ENCODE results near the gene CACNA1C. TPM values are rescaled to one million over a fixed set of nuclear protein-coding genes. Genes with fewer than 3 reads are reported as not detected.
"Not testable (repeated sequence)": the region's sequence is repeated elsewhere in the genome, so short reads cannot be mapped to it uniquely, and the experiment has no call there.

The CACNA1C gene
- total RNA-seq, 1 experiment from 2014 or later, result 1.1 TPM

DNA sequence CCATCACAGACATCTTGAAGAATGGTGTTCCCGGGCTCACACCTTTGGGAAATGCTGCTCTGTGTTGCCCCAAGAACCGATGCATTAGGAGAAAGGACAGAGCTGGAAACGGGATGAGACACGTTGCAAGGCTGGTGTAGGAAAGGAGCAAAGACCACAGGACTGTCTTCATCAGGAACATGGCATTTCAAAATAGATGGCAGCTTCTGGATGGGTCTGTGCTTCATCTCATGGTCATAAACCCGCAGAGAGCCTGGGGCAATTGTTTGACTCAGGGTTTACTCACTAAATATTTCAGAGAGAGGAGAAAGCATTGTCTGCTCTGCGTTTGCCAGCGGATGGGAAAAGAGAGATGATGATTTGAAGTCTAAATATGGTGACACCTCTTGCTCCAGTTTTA is 76.3 kb downstream of the CACNA1C start:
- Histone ChIP-seq H3K23ac (ENCODE audit: insufficient read length, low read depth, low read length) (no peak overlapping the region), H3K79me1 (ENCODE audit: insufficient read depth, low read depth, low read length, poor library complexity, severe bottlenecking) (no peaks in the 10 kb centered on the region), H2BK120ac (ENCODE audit: low read depth, low read length, poor library complexity, severe bottlenecking) (no peak overlapping the region), H4K8ac (replicated peaks; ENCODE audit: insufficient read length, low read depth, low read length) (no peak overlapping the region), H3K9me3 (ENCODE audit: control insufficient read depth, low read depth, low read length) (no peaks in the 10 kb centered on the region), H3K79me2 (ENCODE audit: insufficient read depth, low read length) (no peaks in the 10 kb centered on the region), H3K23me2 (ENCODE audit: insufficient read length, low read depth, low read length, poor library complexity, severe bottlenecking) (no peaks in the 10 kb centered on the region), H3K56ac (ENCODE audit: insufficient read length, low read depth, low read length) (no peak overlapping the region), H3K9ac (ENCODE audit: extremely low read depth, insufficient read length, low read length) (no peak overlapping the region), H2BK20ac (ENCODE audit: low read depth, low read length, poor library complexity, severe bottlenecking) (no peak overlapping the region), H4K91ac (ENCODE audit: insufficient read length, low read depth, low read length) (no peak overlapping the region), H2BK5ac (ENCODE audit: insufficient read length, low read length) (no peak overlapping the region), H3K27me3 (ENCODE audit: insufficient read depth, low read length) (no peaks in the 10 kb centered on the region), H3K4me2 (ENCODE audit: insufficient read depth, insufficient read length, low read length) (no peak overlapping the region), H2AK5ac (ENCODE audit: insufficient read length, low read length) (no peak overlapping the region), H3K27ac (ENCODE audit: insufficient read length, low read depth, low read length) (no peak overlapping the region), H2BK12ac (ENCODE audit: insufficient read length, low read depth, low read length) (no peak overlapping the region), H2AFZ (ENCODE audit: low read length) (no peak overlapping the region), H3K18ac (ENCODE audit: insufficient read length, low read depth, low read length) (no peak overlapping the region), H3T11ph (ENCODE audit: low read length) (no peak overlapping the region), H3K4me1 (ENCODE audit: insufficient read depth, low read length) (no peaks in the 10 kb centered on the region), H4K5ac (ENCODE audit: insufficient read length, low read depth, low read length) (no peak overlapping the region), H3K14ac (ENCODE audit: insufficient read depth, low read length) (no peak overlapping the region), H2BK15ac (ENCODE audit: low read depth, low read length) (no peak overlapping the region), H4K20me1 (ENCODE audit: control insufficient read depth, insufficient read depth, insufficient read length) (no peaks in the 10 kb centered on the region), H3K4ac (ENCODE audit: low read depth, low read length) (no peak overlapping the region)
- Mint-ChIP-seq H3K27me3 (ENCODE audit: low read depth) (peaks cover 8% of the 10 kb centered on the region), H3K4me3 (no peak overlapping the region), H3K4me1 (no peaks in the 10 kb centered on the region), H3K9me3 (no peaks in the 10 kb centered on the region), H3K36me3 (ENCODE audit: insufficient read depth in 1 of 3, low read depth in 3 of 3) (no peaks in the 10 kb centered on the region), H3K27ac (no peak overlapping the region)
- WGBS (ENCODE audit: extremely low coverage, insufficient read length, low lambda C conversion rate), result no CpG with 5 or more reads among the region's 7 CpGs
- TF ChIP-seq, protein P1, sequence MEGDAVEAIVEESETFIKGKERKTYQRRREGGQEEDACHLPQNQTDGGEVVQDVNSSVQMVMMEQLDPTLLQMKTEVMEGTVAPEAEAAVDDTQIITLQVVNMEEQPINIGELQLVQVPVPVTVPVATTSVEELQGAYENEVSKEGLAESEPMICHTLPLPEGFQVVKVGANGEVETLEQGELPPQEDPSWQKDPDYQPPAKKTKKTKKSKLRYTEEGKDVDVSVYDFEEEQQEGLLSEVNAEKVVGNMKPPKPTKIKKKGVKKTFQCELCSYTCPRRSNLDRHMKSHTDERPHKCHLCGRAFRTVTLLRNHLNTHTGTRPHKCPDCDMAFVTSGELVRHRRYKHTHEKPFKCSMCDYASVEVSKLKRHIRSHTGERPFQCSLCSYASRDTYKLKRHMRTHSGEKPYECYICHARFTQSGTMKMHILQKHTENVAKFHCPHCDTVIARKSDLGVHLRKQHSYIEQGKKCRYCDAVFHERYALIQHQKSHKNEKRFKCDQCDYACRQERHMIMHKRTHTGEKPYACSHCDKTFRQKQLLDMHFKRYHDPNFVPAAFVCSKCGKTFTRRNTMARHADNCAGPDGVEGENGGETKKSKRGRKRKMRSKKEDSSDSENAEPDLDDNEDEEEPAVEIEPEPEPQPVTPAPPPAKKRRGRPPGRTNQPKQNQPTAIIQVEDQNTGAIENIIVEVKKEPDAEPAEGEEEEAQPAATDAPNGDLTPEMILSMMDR (conservative IDR thresholded peaks at IDR 0.05), result no peak
- no peak for DNase-seq

DNA sequence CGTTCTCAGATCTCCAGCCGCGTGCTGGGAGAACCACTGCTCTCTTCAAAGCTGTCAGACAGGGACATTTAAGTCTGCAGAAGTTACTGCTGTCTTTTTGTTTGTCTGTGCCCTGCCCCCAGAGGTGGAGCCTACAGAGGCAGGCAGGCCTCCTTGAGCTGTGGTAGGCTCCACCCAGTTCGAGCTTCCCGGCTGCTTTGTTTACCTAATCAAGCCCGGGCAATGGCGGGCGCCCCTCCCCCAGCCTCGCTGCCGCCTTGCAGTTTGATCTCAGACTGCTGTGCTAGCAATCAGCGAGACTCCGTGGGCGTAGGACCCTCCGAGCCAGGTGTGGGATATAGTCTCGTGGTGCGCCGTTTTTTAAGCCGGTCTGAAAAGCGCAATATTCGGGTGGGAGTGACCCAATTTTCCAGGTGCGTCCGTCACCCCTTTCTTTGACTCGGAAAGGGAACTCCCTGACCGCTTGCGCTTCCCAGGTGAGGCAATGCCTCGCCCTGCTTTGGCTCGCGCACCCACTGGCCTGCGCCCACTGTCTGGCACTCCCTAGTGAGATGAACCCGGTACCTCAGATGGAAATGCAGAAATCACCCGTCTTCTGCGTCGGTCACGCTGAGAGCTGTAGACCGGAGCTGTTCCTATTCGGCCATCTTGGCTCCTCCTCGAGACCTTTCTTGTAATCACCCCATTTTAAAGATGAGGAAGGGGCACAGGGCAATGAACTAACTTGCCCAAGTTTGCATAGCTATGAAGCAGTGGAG is 83.1 kb downstream of the CACNA1C start:
- H3K9me3 ChIP-seq (ENCODE audit: control insufficient read depth, low read depth, low read length); H3K27ac ChIP-seq (ENCODE audit: insufficient read length, low read depth, low read length); H3K56ac ChIP-seq (ENCODE audit: insufficient read length, low read depth, low read length); H4K20me1 ChIP-seq (ENCODE audit: control insufficient read depth, insufficient read depth, insufficient read length); H3K79me1 ChIP-seq (ENCODE audit: insufficient read depth, low read depth, low read length, poor library complexity, severe bottlenecking); H2BK15ac ChIP-seq (ENCODE audit: low read depth, low read length); H3K79me2 ChIP-seq (ENCODE audit: insufficient read depth, low read length); DNase-seq; H3K27me3 ChIP-seq (ENCODE audit: insufficient read depth, low read length); H2BK5ac ChIP-seq (ENCODE audit: insufficient read length, low read length); H3K4me1 ChIP-seq (ENCODE audit: insufficient read depth, low read length); H3K23me2 ChIP-seq (ENCODE audit: insufficient read length, low read depth, low read length, poor library complexity, severe bottlenecking); H3K4me1 Mint-ChIP-seq; H2AFZ ChIP-seq (ENCODE audit: low read length); H4K8ac ChIP-seq (replicated peaks; ENCODE audit: insufficient read length, low read depth, low read length); H2BK20ac ChIP-seq (ENCODE audit: low read depth, low read length, poor library complexity, severe bottlenecking); H3K4ac ChIP-seq (ENCODE audit: low read depth, low read length); H3K9ac ChIP-seq (ENCODE audit: extremely low read depth, insufficient read length, low read length); H3K9me3 Mint-ChIP-seq; H3K27me3 Mint-ChIP-seq (ENCODE audit: low read depth); H3K23ac ChIP-seq (ENCODE audit: insufficient read length, low read depth, low read length): not testable (repeated sequence)
- H3T11ph ChIP-seq (ENCODE audit: low read length), result peak overlapping the region; percentile 92
- Mint-ChIP-seq H3K36me3 (ENCODE audit: insufficient read depth in 1 of 3, low read depth in 3 of 3) (peaks cover 1 to 14% (median 3%) of the 10 kb centered on the region in 3 experiments; a peak in 4 of 7 replicates), H3K4me3 (peak overlapping the region; percentile 62 to 70), H3K27ac (peak overlapping the region; percentile 68 to 99 (median 95); a peak in 6 of 7 replicates)
- H3K4me2 ChIP-seq (ENCODE audit: insufficient read depth, insufficient read length, low read length), result peak overlapping the region; percentile 13
- peak overlapping the region; percentile 73 for H3K18ac ChIP-seq (ENCODE audit: insufficient read length, low read depth, low read length)
- peak overlapping the region; percentile 32 for H3K14ac ChIP-seq (ENCODE audit: insufficient read depth, low read length)
- H2BK12ac ChIP-seq (ENCODE audit: insufficient read length, low read depth, low read length), result peak overlapping the region; percentile 91
- H4K91ac ChIP-seq (ENCODE audit: insufficient read length, low read depth, low read length), result peak overlapping the region; percentile 37
- WGBS (ENCODE audit: extremely low coverage, insufficient read length, low lambda C conversion rate), result no CpG with 5 or more reads among the region's 37 CpGs
- H4K5ac ChIP-seq (ENCODE audit: insufficient read length, low read depth, low read length), result peak overlapping the region; percentile 87
- H2BK120ac ChIP-seq (ENCODE audit: low read depth, low read length, poor library complexity, severe bottlenecking), result peak overlapping the region; percentile 85
- H2AK5ac ChIP-seq (ENCODE audit: insufficient read length, low read length), result peak overlapping the region; percentile 2

All from H9 (cell line).